Hepatocyte (in vitro differentiated cells): Measurements from ENCODE around the gene TRIM3.

Experiments used
- CTCF ChIP-seq: fragments of 200-600 bp; sonication (generic); IDR thresholded peaks from 2 replicates; pipeline ENCODE4 v1.5.1; 2016; ENCODE audit warnings: antibody characterized with exemption, mild to moderate bottlenecking; ENCODE audit not compliant: poor library complexity
- EZH2phosphoT487 ChIP-seq: fragments of 200-600 bp; sonication (generic); IDR thresholded peaks from one replicate; pipeline ENCODE4 v1.6.1; 2018; ENCODE audit warnings: antibody characterized with exemption, mild to moderate bottlenecking, low read depth, moderate library complexity; ENCODE audit not compliant: unreplicated experiment, severe bottlenecking

- TF ChIP-seq EZH2phosphoT487: no peak
- no peak for TF ChIP-seq CTCF
Measured at GRCh38 chr11:6523253-6523652, 49.5 kb upstream of the TRIM3 start.
